Stimulated activated CD4-positive, alpha-beta T cell treated with anti-CD3 and anti-CD28 coated beads, Interleukin-12 subunit alpha, Interleukin-12 subunit beta, amount 100 ng/mL, for 4 hours (primary cell): ENCODE data around the gene CSRP2.

ENCODE experiments used
- DNase-seq: peaks from one replicate; pipeline ENCODE4 v3.0.0-alpha.2; 2020

CSRP2 gene

GRCh38 chr12:76890151-76891143, 11.6 kb upstream of the CSRP2 start:
- DNase-seq, result peak; percentile 62

GRCh38 chr12:76888775-76889174, 10.0 kb upstream of the CSRP2 start:
- DNase-seq, result no peak

- no peak for DNase-seq
These were observed 5.0 kb upstream of the CSRP2 start for GRCh38 chr12:76883811-76884210.

GRCh38 chr12:76883151-76883550, 4.3 kb upstream of the CSRP2 start:
- no peak for DNase-seq

- DNase-seq, result no peak
These were observed 3.5 kb upstream of the CSRP2 start for GRCh38 chr12:76882367-76882766.

- DNase-seq, result no peak
These were observed 2.3 kb upstream of the CSRP2 start for GRCh38 chr12:76881142-76881541.

- DNase-seq, result no peak
These were observed 1.8 kb upstream of the CSRP2 start for GRCh38 chr12:76880519-76881023.

GRCh38 chr12:76879710-76880518, 1.1 kb upstream of the CSRP2 start:
- DNase-seq, result no peak

GRCh38 chr12:76878099-76878898, 520 bp downstream of the CSRP2 start:
- peak; percentile 3 for DNase-seq

GRCh38 chr12:76876696-76877229, 2.1 kb downstream of the CSRP2 start:
- DNase-seq, result no peak

- DNase-seq, result no peak
These were observed 4.2 kb downstream of the CSRP2 start for GRCh38 chr12:76874491-76875190.

GRCh38 chr12:76874027-76874426, 4.8 kb downstream of the CSRP2 start:
- no peak for DNase-seq

GRCh38 chr12:76872415-76872814, 6.4 kb downstream of the CSRP2 start:
- DNase-seq, result no peak

GRCh38 chr12:76871742-76872141, 7.1 kb downstream of the CSRP2 start:
- no peak for DNase-seq

GRCh38 chr12:76871082-76871481, 7.7 kb downstream of the CSRP2 start:
- DNase-seq, result no peak

- DNase-seq, result no peak
These were observed 12.1 kb downstream of the CSRP2 start for GRCh38 chr12:76866726-76867125.

- DNase-seq, result no peak
These were observed 12.7 kb downstream of the CSRP2 start for GRCh38 chr12:76866151-76866567.

- DNase-seq, result no peak
These were observed 13.9 kb downstream of the CSRP2 start for GRCh38 chr12:76864791-76865400.

GRCh38 chr12:76863837-76864236, 15.0 kb downstream of the CSRP2 start:
- no peak for DNase-seq

GRCh38 chr12:76863005-76863670, 15.7 kb downstream of the CSRP2 start:
- DNase-seq, result no peak

- no peak for DNase-seq
These were observed 18.6 kb downstream of the CSRP2 start for GRCh38 chr12:76860256-76860655.
